CD4-positive, alpha-beta T cell treated with Interleukin-2 at 100 ng/mL for 4 hours (primary cell): Measurements from ENCODE around the gene MYO9A.
"Not testable (repeated sequence)": the region's sequence is repeated elsewhere in the genome, so short reads cannot be mapped to it uniquely, and the experiment has no call there.

Source experiments
- DNase-seq: peaks from one replicate; pipeline ENCODE4 v3.0.0-alpha.2; 2020; ENCODE audit warnings: low spot score

Gene MYO9A

DNA sequence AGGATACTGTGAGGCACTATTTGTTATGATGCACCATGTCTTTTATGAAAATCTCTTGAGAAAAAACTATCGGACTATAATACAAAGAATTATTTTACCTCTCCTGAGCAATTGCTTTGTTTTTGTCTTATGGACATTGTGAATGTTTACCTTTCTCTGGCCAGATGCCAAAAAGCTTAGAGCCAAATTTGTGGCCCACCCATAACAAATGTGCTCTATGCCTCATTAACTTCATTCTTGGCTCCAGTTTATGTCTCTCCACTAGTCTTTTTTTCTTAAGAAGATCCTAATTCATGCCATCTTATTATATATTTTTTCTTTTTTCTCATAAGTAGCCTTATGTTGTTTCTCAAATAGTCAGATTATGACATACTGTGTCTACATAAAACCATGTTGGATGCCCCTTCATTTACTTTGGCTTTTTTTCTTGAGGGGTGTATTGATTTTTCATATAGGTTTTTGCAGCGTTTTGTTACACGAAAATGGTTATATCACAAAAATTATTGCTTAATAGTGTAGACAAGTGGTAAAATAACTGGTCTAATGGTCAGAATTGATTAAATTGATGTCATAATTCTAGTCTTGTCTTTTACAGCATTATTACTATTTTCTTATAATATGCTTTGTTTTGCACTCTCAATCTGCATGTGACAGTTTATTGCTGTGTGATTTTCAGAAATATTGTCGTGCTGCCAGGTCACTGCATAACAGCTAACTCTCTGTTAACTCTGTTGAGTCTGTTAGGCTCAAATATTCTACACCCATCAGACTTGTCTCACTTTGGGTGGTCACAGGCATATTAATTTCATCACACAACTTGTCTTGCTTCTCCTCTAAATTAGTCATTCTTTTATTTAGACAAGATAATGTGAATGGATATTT is 18.5 kb upstream of the MYO9A start:
- no peak for DNase-seq

DNA sequence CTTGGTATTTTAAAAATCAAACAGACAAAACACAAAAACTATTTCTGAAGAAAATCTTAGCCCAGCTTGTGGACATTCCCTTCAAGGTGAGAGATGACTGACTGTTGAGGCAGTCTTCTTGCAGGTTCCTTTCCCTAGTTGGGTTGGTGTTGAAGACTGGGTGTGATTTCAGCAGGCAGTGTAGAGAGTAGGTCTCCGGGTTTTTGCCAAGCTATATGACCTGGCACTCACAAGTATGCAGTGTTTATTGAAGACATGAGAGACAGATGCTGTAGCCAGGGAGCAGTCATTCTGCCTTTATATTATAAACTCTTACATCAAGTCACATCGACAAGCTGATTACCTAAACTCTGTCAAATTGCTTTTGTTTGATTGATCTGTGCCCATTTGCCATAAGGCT is 17.8 kb upstream of the MYO9A start:
- no peak for DNase-seq

DNA sequence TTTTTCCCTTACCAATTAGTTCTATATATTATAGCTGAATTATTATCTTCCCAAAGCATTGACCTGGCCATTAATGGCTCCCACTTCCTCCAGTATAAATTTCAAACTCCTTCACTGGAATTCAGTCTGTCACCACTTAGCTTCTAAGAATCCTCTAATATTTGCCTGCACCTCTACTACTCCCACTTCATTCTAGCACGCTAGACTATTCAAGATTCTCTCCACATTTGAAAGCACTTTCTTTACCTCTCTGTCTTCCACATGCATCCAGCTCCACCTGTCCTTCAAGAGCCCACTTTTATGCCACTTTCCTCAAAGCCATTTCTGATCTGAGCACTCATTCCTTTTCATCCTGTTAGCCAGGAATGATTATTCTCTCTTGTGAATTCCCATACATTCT is 15.3 kb upstream of the MYO9A start:
- no peak for DNase-seq

DNA sequence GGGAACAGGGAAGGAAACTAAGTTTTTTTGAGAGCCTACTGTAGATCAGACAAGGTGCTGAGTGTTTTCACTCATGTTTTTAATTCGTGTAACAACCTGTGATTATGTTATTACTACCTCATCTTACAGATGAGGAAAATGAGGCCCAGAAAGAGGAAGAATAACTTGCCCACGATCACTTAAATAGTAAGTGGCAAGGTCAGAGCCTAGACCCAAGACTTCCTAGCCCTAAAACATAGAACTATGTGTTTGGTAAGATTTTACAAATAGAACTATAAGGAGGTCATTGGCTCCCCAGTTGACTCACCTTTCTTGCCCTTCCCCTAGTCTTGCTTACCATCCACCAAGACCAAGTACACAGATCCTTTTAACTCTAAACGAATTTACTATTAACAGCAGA is 14.0 kb upstream of the MYO9A start:
- no peak for DNase-seq

DNA sequence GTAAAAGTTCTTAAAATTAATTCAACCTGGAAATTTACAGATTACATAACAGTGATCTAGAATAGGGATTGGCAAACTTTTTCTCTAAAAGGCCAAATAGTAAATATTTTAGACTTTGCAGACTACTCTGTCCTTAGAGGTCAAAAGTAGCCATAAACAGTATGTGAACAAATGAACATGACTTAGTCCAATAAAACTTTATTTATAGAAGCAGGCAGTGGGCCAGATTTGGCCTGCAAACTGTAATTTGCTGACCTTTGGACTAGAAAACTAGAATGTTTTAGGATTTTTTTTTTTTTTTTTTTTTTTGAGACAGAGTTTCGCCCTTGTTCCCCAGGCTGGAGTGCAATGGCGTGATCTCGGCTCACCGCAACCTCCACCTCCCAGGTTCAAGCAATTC is 12.3 kb upstream of the MYO9A start:
- DNase-seq = no peak

DNA sequence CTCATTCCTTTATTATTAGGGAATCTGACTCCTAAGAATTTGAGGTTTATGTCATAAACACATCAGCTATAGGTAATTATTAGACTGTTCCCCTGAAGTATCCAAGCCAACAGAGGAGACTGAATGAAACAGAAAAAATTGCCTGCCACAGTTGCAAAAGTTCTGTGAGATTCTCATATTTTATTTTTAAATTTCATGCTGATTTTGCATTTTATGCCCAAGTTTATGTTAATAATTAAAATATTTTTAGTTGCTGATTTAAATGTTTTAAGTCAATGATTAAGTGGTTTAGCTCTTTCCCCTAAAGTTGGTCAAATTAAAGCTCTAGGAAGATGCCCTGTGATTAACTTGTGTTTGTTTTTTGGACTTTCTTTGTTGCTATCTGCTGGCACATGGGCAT is 10.4 kb upstream of the MYO9A start:
- no peak for DNase-seq

DNA sequence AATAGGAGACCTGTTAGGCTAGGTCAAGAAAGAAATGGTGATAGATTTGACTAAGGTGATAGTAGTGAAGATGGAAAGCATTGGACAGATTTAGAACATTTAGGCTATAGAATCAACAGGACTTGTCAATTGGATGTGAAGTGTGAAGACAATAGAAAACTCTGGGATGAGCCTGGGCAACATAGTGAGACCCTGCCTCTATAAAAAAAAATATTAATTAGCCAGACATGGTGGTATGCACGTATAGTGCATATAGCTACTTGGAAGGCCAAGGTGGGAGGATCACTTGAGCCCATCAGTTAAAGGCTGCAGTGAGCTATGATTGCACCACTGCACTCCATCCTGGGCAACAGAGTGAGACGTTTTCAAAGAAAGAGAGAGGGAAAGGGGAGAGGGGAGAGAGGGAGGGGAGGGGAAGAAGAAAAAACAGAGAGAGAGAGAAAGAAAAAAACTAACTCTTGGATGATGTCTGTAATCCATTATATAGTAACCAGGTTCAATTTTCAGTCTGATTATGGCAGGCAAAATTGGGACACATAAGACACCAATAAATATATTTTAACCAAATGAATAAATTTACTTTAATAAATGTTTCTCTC is 9.9 kb upstream of the MYO9A start:
- DNase-seq = no peak

DNA sequence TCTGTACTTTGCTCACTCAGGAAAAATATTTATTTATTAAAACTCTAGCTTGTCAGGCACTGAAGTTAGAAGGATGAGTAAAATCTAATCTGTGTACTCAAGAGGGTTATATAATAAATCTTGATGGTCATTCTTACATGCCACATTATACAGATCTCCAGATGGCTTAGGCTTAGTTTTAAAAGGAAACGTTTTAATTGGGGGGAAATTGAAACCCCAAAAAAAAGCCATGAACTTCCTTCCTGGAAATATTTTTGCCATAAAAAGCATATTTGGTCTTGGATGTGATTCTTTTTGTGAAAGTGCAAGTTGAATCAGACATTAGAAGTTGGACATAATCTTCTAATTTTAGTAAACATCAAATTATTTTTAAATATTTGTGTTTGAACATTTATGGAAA is 6.3 kb upstream of the MYO9A start:
- DNase-seq = no peak

DNA sequence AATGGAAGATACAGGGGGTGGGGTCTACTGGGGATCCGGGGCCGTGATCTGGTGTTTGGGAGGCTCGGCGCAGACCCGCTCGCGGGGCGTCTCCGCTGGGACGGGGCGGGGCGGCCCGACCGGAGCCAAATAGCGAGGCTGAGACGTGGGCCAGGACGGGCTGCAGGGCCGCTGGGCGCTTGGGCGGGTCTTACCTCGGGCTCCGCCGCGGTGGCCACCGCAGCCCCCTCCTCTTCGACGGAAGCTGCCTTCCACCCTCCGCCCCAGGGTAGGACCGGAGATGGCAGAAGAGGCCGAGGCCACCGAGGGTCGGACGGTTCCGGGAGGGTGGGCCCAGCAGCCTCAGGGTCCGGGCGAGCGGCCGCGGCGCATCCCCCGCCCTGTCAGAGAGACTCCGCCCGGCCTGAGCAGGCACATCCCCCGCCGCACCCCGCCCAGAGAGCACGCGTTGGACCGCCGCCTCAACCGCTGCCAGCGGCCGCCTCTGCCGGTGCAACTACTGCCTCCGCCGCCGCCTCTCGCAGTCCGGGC is 399 bp downstream of the MYO9A start:
- peak; percentile 60 for DNase-seq

DNA sequence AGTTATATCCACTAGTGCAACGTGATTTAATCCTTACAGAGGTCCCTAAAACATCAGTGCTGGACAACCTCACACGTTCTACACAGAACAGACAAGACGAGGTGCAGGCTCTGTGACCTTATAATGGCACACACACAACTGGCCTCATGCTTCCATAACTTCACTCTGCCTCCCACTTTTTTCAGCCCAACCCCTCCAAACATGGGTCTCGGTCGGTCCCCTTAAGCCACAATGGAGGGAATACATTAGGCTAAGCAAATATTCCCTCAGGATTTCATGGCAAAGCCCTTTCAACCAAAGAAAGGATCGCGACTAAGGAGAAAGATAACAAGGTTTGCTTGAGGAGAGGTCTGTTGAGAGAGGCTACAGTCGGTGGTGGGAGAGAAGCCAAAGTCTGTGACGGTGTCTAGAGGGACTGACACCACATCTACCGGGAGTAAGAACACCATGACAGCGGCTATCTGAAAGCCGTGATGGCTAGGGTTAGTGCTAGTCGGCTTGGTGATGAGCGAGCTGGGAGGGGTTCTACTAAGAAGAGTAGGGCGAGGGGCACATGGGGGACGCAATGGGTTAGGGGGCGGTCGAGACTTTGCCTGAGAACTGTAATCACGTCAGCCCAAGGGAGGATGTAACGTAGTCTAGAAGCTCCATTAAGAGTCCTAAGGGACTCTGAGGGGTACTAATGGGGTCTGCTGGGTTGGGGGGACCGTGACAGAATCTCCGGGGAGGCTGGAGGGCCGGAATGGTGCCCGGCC is 1.0 kb downstream of the MYO9A start:
- DNase-seq = no peak

DNA sequence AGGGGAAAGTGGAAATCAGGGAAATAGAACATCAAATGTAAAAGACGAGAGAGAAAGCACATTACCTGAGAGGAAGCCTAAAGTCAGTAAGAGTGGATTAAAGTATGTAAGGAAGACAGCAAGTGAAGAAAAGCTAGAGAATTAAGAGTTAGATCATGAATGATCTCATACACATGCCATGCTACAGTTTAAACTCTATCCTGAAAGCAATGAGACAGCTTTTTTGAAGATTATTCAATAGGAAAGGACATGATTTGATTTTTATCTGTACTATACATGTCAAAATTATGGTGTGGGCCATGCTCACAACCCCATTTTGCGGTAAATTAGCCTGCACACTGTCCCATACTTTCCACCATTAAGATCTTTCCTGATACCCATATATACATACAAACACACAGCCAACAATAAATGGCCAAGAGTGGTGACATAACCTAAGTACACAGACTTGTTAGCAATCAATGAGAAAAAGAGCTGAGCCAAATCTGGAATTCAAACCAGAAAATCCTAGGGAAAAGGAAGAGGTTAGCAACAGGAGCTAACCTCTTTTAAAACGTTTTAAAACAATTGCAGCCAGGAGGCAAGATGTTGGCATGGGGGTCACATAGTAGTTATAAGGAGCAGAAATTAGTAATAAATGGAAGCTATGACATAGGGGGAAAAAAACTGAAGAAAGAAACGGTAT is 4.5 kb downstream of the MYO9A start:
- DNase-seq = no peak

DNA sequence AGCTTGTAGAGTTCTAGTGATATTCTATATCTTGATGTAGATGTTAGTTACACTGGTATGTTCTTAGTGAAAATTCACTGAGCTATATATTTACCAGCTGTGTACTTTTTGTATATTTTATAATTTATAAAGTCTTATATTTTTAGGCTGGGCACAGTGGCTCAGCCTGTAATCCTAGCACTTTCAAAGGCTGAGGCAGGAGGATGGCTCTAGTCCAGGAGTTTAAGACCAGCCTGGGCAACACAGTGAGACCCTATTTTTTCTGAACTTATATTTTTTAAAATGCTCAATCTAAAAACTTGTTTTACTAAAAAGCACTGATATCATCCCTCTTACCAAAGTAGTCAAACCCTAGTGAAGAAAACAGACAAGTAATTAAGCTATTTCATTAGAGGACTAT is 5.1 kb downstream of the MYO9A start:
- no peak for DNase-seq

DNA sequence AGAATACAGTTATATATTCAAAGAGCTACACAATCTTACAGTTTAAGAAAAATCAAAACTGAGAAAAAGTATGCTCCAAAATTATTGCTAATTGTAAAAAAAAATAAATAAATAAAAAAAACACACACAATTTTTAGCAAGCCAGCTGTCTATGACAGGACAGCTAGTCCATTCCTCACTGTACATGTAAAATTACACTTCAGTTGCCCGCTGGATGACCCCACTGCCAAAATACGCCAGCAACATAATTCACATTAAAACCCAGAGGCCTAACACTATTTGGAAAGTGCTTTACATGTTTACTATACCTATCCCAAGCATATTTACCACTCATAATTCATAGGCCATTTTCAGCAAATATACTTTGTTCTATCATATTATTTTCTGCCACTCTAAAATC is 5.8 kb downstream of the MYO9A start:
- no peak for DNase-seq

DNA sequence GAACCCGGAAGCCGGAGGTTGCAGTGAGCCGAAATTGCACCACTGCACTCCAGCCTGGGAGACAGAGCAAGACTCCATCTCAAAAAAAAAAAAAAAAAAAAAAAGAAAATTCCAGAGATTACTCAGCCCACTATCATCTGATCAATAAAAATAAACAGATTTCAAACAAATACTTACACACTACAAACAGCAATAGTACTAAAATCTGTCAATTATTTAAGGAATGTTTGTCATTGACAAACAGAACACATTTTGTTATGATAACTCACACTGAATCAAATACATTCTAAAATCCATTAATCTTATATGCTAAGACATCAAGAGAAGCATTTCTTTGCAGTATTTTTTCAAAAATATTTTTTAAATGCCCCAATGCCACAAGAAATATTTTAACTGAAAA is 7.6 kb downstream of the MYO9A start:
- DNase-seq = no peak

DNA sequence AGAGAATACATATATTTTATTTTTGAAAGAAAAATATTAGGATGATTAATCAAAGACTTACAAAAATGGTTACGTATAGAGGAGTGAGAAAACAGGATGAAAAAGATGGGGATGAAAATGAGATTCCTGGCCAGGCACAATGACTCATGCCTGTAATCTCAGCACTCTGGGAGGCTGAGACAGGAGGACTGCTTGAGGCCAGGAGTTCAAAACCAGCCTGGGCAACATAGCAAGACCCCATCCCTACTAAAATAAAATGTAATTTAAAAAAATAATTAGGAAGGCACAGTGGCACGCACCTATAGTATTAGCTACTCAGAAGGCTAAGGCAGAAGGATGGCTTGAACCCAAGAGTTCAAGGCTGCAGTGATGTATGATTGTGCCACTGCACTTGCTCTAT is 11.9 kb downstream of the MYO9A start:
- DNase-seq = no peak

DNA sequence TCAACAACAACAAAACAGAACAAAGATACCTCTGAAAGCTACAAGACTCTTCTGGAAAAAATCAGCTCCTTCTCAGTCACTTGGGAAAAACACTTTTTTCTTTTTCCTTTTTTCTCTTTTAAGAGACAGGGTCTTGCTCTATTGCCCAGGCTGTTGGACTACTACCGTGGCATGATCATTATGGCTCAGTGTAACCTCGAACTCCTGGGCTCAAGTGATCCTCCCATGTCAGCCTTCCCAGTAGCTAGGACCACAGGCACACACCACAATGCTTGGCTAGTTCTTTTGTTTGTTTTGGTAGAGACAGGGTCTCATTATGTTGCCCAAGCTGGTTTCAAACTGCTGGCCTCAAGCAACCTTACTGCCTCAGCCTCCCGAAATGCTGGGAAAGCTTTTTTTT is 12.8 kb downstream of the MYO9A start:
- DNase-seq = no peak

DNA sequence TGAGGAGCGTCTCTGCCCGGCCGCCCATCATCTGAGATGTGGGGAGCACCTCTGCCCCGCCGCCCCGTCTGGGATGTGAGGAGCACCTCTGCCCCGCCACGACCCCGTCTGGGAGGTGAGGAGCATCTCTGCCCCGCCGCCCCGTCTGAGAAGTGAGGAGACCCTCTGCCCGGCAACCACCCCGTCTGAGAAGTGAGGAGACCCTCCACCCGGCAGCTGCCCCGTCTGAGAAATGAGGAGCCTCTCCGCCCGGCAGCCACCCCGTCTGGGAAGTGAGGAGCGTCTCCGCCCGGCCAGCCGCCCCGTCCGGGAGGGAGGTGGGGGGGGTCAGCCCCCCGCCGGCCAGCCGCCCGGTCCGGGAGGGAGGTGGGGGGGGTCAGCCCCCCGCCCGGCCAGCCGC is 17.4 kb downstream of the MYO9A start:
- not testable (repeated sequence) for DNase-seq

DNA sequence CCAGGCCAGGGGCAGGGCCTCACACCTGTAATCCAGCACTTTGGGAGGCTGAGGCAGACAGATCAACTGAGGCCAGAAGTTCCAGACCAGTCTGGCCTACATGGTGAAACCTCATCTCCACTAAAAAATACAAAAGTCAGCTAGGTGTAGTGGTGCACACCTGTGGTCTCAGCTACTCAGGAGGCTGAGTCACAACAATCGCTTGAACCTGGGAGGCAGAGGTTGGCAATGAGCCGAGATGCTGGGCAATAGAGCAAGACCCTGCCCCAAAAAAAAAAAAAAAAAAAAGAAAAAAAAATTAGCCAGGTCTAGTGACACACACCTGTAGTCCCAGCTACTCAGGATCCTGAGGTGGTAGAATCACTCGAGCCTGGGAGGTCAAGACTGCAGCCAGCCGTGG is 18.8 kb downstream of the MYO9A start:
- no peak for DNase-seq

DNA sequence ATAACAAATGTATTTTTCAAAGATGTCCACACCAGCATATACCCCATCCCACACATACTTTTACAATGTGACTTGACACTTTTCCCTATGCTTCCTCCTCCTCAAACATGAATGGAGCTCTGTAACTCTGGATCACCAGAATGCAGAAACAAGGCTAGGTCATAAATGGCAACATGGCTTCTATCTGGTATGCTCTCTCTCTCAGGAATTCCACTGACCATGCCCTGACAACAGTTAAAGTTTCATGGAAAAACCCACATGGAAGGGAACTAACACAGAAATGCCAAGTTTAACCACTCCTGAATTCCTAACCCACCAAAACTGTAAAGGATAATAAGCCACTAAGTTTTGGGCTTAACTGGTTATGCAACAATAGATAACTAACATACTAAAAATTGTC is 19.9 kb downstream of the MYO9A start:
- DNase-seq = no peak

DNA sequence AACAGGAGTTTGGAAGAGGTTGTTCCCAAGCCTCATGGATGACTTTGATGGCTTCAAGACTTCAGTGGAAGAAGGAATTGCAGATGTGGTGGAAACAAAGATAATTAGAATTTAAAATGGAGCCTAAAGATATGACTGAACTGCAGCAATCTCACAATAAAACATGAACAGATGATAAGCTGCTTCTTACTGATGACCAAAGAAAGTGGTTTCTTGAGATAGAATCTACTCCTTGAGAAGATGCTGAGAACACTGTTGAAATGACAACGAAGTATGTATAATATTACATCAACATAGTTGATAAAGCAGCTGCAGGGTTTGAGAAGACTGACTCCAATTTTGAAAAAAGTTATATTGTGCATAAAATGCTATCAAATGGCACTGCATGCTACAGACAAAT is 21.2 kb downstream of the MYO9A start:
- no peak for DNase-seq

DNA sequence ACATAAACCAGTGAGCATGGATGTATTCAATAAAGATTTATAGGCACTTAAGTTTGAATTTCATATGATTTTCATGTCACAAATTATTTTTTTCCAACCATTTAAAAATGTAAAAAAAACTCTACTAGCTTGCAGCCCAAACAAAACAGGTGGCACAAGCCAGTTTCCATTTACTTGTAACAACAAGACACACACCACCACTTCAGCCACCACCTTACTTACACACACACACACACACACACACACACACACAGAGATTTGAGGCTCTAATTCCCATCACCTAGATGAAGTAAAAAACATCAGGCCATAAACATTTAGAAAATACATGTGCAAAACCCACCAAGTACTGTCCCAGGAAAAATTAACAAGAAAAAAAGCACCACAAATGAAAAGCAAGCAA is 25.3 kb downstream of the MYO9A start:
- no peak for DNase-seq

DNA sequence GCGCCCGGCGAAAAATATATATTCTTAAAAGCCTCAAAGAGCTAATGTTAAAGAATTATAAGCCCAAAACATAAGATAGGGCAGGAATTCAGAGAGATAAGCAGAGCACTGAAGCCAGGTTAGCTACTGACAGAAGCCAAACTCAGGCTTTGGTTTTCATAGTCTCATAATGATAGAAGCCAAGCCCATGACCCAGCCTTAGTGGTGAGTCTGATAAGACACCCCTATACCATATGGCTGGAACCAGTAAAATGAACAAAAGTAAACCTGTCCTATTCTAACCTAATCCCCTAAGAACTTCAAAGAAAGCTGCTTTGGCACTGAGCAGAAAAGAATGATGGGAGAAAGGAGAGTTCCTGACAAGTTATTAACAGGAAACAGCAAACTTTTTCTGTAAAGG is 25.9 kb downstream of the MYO9A start:
- no peak for DNase-seq
